Smooth muscle cell (in vitro differentiated cells): ENCODE data around the gene CCL27. TPM values are rescaled to one million over a fixed set of nuclear protein-coding genes. Genes with fewer than 3 reads are reported as not detected.

Experiments
- DNase-seq: peaks from one replicate; lab custom pipeline; 2025; ENCODE audit not compliant: unreplicated experiment; lab: John Stamatoyannopoulos, UW
- H2AFZ ChIP-seq: fragments of 200-600 bp; sonication (generic); 2 replicates; pipeline ENCODE4 v1.6.0; 2016; ENCODE audit warnings: antibody characterized with exemption, low read depth, mild to moderate bottlenecking
- H3F3A ChIP-seq: fragments of 200-600 bp; sonication (generic); 2 replicates; pipeline ENCODE4 v1.6.0; 2017; ENCODE audit warnings: antibody characterized with exemption, low read depth
- H3K27ac ChIP-seq: fragments of 200-600 bp; sonication (generic); 2 replicates; pipeline ENCODE4 v1.5.1; 2016; ENCODE audit warnings: low read depth, mild to moderate bottlenecking
- H3K27me3 ChIP-seq: fragments of 200-600 bp; sonication (generic); 2 replicates; pipeline ENCODE4 v1.6.1; 2016; ENCODE audit warnings: low read depth, mild to moderate bottlenecking
- H3K36me3 ChIP-seq: fragments of 200-600 bp; sonication (generic); 2 replicates; pipeline ENCODE4 v1.5.1; 2016; ENCODE audit warnings: low read depth
- H3K4me1 ChIP-seq: fragments of 200-600 bp; sonication (generic); 2 replicates; pipeline ENCODE4 v1.5.1; 2016; ENCODE audit warnings: low read depth
- H3K4me2 ChIP-seq: fragments of 200-600 bp; sonication (generic); 2 replicates; pipeline ENCODE4 v1.6.0; 2016; ENCODE audit warnings: mild to moderate bottlenecking
- H3K4me3 ChIP-seq: fragments of 200-600 bp; sonication (generic); 2 replicates; pipeline ENCODE4 v1.5.1; 2016; ENCODE audit warnings: mild to moderate bottlenecking
- H3K79me2 ChIP-seq: fragments of 200-600 bp; sonication (generic); 2 replicates; pipeline ENCODE4 v1.6.0; 2016; ENCODE audit warnings: low read depth, mild to moderate bottlenecking
- H3K9ac ChIP-seq: fragments of 200-600 bp; sonication (generic); 2 replicates; pipeline ENCODE4 v1.6.0; 2016; ENCODE audit warnings: low read depth
- H3K9me3 ChIP-seq: fragments of 200-600 bp; sonication (generic); replicated peaks from 2 replicates; pipeline ENCODE4 v1.5.1; 2016; ENCODE audit warnings: low read depth
- H4K20me1 ChIP-seq: fragments of 200-600 bp; sonication (generic); 2 replicates; pipeline ENCODE4 v1.6.0; 2016; ENCODE audit warnings: low read depth
- CTCF ChIP-seq: fragments of 200-600 bp; sonication (generic); IDR thresholded peaks from 2 replicates; pipeline ENCODE4 v1.5.1; 2017; ENCODE audit warnings: borderline replicate concordance, mild to moderate bottlenecking, antibody characterized with exemption; ENCODE audit not compliant: insufficient read depth, poor library complexity, severe bottlenecking
- WGBS: methylation state at CpG from one replicate; pipeline ENCODE4 v1.1.7; 2016; ENCODE audit warnings: low lambda C conversion rate; 5-methylcytosine and 5-hydroxymethylcytosine counted together
- polyA plus RNA-seq: library from polyadenylated mRNA; unstranded; fragments of >200 nt; fragmentation: Nextera tagmentation; extraction: Ambion mirVana; gene quantifications from 2 replicates; pipeline ENCODE4 v1.2.1, GENCODE V29; 2016
- total RNA-seq: library from RNA; depleted of rRNA; stranded (reverse); fragments of >200 nt; gene quantifications from 2 replicates; pipeline ENCODE4 v1.2.3, GENCODE V29; 2014

Gene CCL27
- total and polyA plus RNA-seq, 2 experiments from 2014 or later, result 1.0 to 3.6 TPM

- H3K79me2 ChIP-seq, result peaks cover 10% of the 10 kb centered on the region
- H4K20me1 ChIP-seq, result no peaks in the 10 kb centered on the region
- no peaks in the 10 kb centered on the region for H3K9me3 ChIP-seq
- H3K4me3 ChIP-seq, result no peak overlapping the region
- H3K4me2 ChIP-seq, result no peak overlapping the region
- H3K36me3 ChIP-seq, result no peaks in the 10 kb centered on the region
- peaks cover 29% of the 10 kb centered on the region for H3K4me1 ChIP-seq
- no peak overlapping the region for H2AFZ ChIP-seq
- DNase-seq, result no peak
- no peak for TF ChIP-seq CTCF
- WGBS, result 96% methylated on average over 14 of the region's 14 CpGs
- peaks cover 17% of the 10 kb centered on the region for H3K27me3 ChIP-seq
- no peak overlapping the region for H3K9ac ChIP-seq
- H3F3A ChIP-seq, result no peaks in the 10 kb centered on the region
- no peak overlapping the region for H3K27ac ChIP-seq
These were observed 26.9 kb downstream of the CCL27 start for GRCh38 chr9:34635556-34635955.

GRCh38 chr9:34634551-34635248 is 27.8 kb downstream of the CCL27 start:
- H3K36me3 ChIP-seq, result no peaks in the 10 kb centered on the region
- no peak overlapping the region for H3K4me3 ChIP-seq
- no peaks in the 10 kb centered on the region for H4K20me1 ChIP-seq
- WGBS, result 93% methylated on average over 3 of the region's 3 CpGs
- no peak overlapping the region for H2AFZ ChIP-seq
- H3K9ac ChIP-seq, result no peak overlapping the region
- no peak for DNase-seq
- H3F3A ChIP-seq, result no peaks in the 10 kb centered on the region
- no peak for TF ChIP-seq CTCF
- H3K79me2 ChIP-seq, result peaks cover 10% of the 10 kb centered on the region
- peaks cover 26% of the 10 kb centered on the region for H3K27me3 ChIP-seq
- H3K9me3 ChIP-seq, result no peaks in the 10 kb centered on the region
- no peak overlapping the region for H3K4me2 ChIP-seq
- no peak overlapping the region for H3K27ac ChIP-seq
- H3K4me1 ChIP-seq, result peaks cover 31% of the 10 kb centered on the region

GRCh38 chr9:34633851-34634550 is 28.5 kb downstream of the CCL27 start:
- peaks cover 37% of the 10 kb centered on the region for H3K4me1 ChIP-seq
- no peak overlapping the region for H3K9ac ChIP-seq
- H3K9me3 ChIP-seq, result no peaks in the 10 kb centered on the region
- TF ChIP-seq CTCF, result peak; percentile 83
- H3K4me3 ChIP-seq, result no peak overlapping the region
- H3K79me2 ChIP-seq, result peaks cover 10% of the 10 kb centered on the region
- no peak for DNase-seq
- H3K4me2 ChIP-seq, result no peak overlapping the region
- H3K27me3 ChIP-seq, result peaks cover 33% of the 10 kb centered on the region
- H2AFZ ChIP-seq, result no peak overlapping the region
- H3F3A ChIP-seq, result no peaks in the 10 kb centered on the region
- H4K20me1 ChIP-seq, result no peaks in the 10 kb centered on the region
- 34% methylated on average over 3 of the region's 3 CpGs for WGBS
- no peaks in the 10 kb centered on the region for H3K36me3 ChIP-seq
- no peak overlapping the region for H3K27ac ChIP-seq
